CD14-positive monocyte (primary cell): ENCODE measurements around the gene LCOR. TPM values are rescaled to one million over a fixed set of nuclear protein-coding genes. Genes with fewer than 3 reads are reported as not detected.
A peak's percentile ranks its signal among the peaks of the same experiment; 100 is the strongest.

ENCODE experiments used
- DNase-seq, 3 donors: peaks; one replicate each; pipeline ENCODE4 v3.0.0-alpha.2; 2011 to 2022
- H2AFZ ChIP-seq: 2 replicates; pipeline ENCODE4 v1.6.0; 2012; ENCODE audit warnings: mild to moderate bottlenecking, low read depth, low read length, inconsistent platforms; ENCODE audit not compliant: insufficient read depth, poor library complexity, severe bottlenecking
- H3K27ac ChIP-seq, 2 donors: 1 replicate in 1 of 2; 2 replicates in 1 of 2; pipeline ENCODE4 v1.5.1; 2012 to 2013; ENCODE audit warnings: low read length in 2 of 2, control low read depth in 1 of 2, inconsistent platforms in 1 of 2, low read depth in 1 of 2, mild to moderate bottlenecking in 1 of 2
- H3K27me3 ChIP-seq, 2 donors: one replicate each; pipeline versions ENCODE4 v1.6.0 to v1.6.1; 2011 to 2013; ENCODE audit warnings: low read length in 2 of 2; ENCODE audit not compliant: control insufficient read depth in 2 of 2, insufficient read depth in 2 of 2
- H3K36me3 ChIP-seq, 2 donors: replicated peaks in 1 of 2; 1 replicate in 1 of 2; 2 replicates in 1 of 2; pipeline versions ENCODE4 v1.5.1 to v1.6.1; 2012 to 2013; ENCODE audit warnings: low read length in 2 of 2, control low read depth in 1 of 2, inconsistent platforms in 1 of 2, mild to moderate bottlenecking in 1 of 2; ENCODE audit not compliant: insufficient read depth in 2 of 2, control insufficient read depth in 1 of 2
- H3K4me1 ChIP-seq, 2 donors: 1 replicate in 1 of 2; 2 replicates in 1 of 2; pipeline versions ENCODE4 v1.5.1 to v1.6.1; 2012 to 2013; ENCODE audit warnings: low read length in 2 of 2, control low read depth in 1 of 2, inconsistent platforms in 1 of 2, mild to moderate bottlenecking in 1 of 2, moderate library complexity in 1 of 2; ENCODE audit not compliant: insufficient read depth in 2 of 2, control insufficient read depth in 1 of 2
- H3K4me2 ChIP-seq: replicated peaks from 2 replicates; pipeline ENCODE3; 2012; ENCODE audit warnings: low read length, moderate library complexity, mild to moderate bottlenecking; ENCODE audit not compliant: poor library complexity, severe bottlenecking; ENCODE audit errors: extremely low read depth
- H3K4me3 ChIP-seq, 3 experiments: fragments of 200-600 bp in 1 of 3; sonication (generic) in 1 of 3; replicated peaks in 1 of 3; 1 replicate in 2 of 3; 2 replicates in 1 of 3; pipeline ENCODE4 v1.5.1; 2011 to 2013; ENCODE audit warnings: low read length in 3 of 3, mild to moderate bottlenecking in 3 of 3, control low read depth in 2 of 3, low read depth in 2 of 3, inconsistent platforms in 1 of 3, moderate library complexity in 1 of 3
- H3K79me2 ChIP-seq: 2 replicates; pipeline ENCODE4 v1.6.0; 2012; ENCODE audit warnings: mild to moderate bottlenecking, control low read depth, inconsistent platforms, low read length, moderate library complexity; ENCODE audit not compliant: insufficient read depth
- H3K9ac ChIP-seq: 2 replicates; pipeline ENCODE4 v1.6.0; 2017; ENCODE audit warnings: low read length, mild to moderate bottlenecking; ENCODE audit not compliant: insufficient read depth, poor library complexity, severe bottlenecking
- H3K9me3 ChIP-seq, 2 donors: replicated peaks in 1 of 2; 1 replicate in 1 of 2; 2 replicates in 1 of 2; pipeline versions ENCODE4 v1.5.1 to v1.6.1; 2012 to 2013; ENCODE audit warnings: low read length in 2 of 2, control low read depth in 1 of 2; ENCODE audit not compliant: control insufficient read depth in 1 of 2, insufficient read depth in 1 of 2
- H4K20me1 ChIP-seq: 2 replicates; pipeline ENCODE4 v1.6.0; 2012; ENCODE audit warnings: mild to moderate bottlenecking, low read length, control low read depth, moderate library complexity; ENCODE audit not compliant: insufficient read depth
- H3K27ac Mint-ChIP-seq, 7 donors: one replicate each; pipeline ENCODE4 v1.8.0; 2020; ENCODE audit warnings: mild to moderate bottlenecking in 7 of 7, mixed read lengths in 7 of 7, moderate library complexity in 6 of 7, inconsistent platforms in 2 of 7
- H3K27me3 Mint-ChIP-seq, 3 donors: one replicate each; pipeline ENCODE4 v1.8.0; 2021 to 2022; ENCODE audit warnings: low read depth in 3 of 3, mild to moderate bottlenecking in 3 of 3, mixed read lengths in 3 of 3, moderate library complexity in 3 of 3, inconsistent platforms in 1 of 3
- H3K36me3 Mint-ChIP-seq, 2 donors: one replicate each; pipeline ENCODE4 v1.8.0; 2020; ENCODE audit warnings: mixed read lengths in 2 of 2, inconsistent platforms in 1 of 2, mild to moderate bottlenecking in 1 of 2
- H3K4me1 Mint-ChIP-seq: one replicate; pipeline ENCODE4 v1.8.0; 2020; ENCODE audit warnings: mild to moderate bottlenecking, mixed read lengths
- H3K4me3 Mint-ChIP-seq, 2 donors: one replicate each; pipeline ENCODE4 v1.8.0; 2020; ENCODE audit warnings: mild to moderate bottlenecking in 2 of 2, mixed read lengths in 2 of 2, moderate library complexity in 1 of 2
- H3K9me3 Mint-ChIP-seq, 7 donors: one replicate each; pipeline ENCODE4 v1.8.0; 2020 to 2022; ENCODE audit warnings: mixed read lengths in 7 of 7, mild to moderate bottlenecking in 6 of 7, moderate library complexity in 6 of 7, inconsistent platforms in 2 of 7
- CTCF ChIP-seq: fragments of 200-600 bp; IDR thresholded peaks from one replicate; pipeline ENCODE4 v1.8.0; 2022; ENCODE audit warnings: antibody characterized with exemption, mild to moderate bottlenecking
- WGBS: methylation state at CpG from one replicate; pipeline ENCODE4 v1.1.5; 2013; ENCODE audit warnings: missing lambda C conversion rate; ENCODE audit not compliant: insufficient coverage; 5-methylcytosine and 5-hydroxymethylcytosine counted together
- intact Hi-C, 2 donors: fragments of 100-400 bp; cut with micrococcal nuclease; formaldehyde crosslinking; loops; one replicate each; pipeline versions ENCODE4 v1.15.0 to v1.15.1; 2023
- polyA plus RNA-seq, 3 donors: library from polyadenylated mRNA; depleted of rRNA in 1 of 3; unstranded in 2 of 3; stranded (reverse) in 1 of 3; fragments of 300-500 nt in 2 of 3; fragments of >200 nt in 1 of 3; fragmentation: Illumina TruSeq in 2 of 3; gene quantifications; 1 replicate in 2 of 3; 2 replicates in 1 of 3; pipeline ENCODE4 v1.2.3, GENCODE V29; 2012 to 2021

The LCOR gene
- polyA plus RNA-seq, 3 donors: 5.7 to 11.8 (median 10.0) TPM

- no peak overlapping the region for H3K27ac ChIP-seq
- no peak overlapping the region for H3K9ac ChIP-seq
- no peak overlapping the region for H3K4me3 ChIP-seq
- no peaks in the 10 kb centered on the region for H3K4me1 ChIP-seq
- no peak overlapping the region for H2AFZ ChIP-seq
- H3K27me3 Mint-ChIP-seq: peaks cover 0 to 7% (median 0%) of the 10 kb centered on the region in 3 donors
- H3K36me3 Mint-ChIP-seq: no peaks in the 10 kb centered on the region
- H3K4me1 Mint-ChIP-seq: peaks cover 15% of the 10 kb centered on the region
- intact Hi-C loops: no loop called here
- H3K9me3 Mint-ChIP-seq: no peaks in the 10 kb centered on the region
- no peak for DNase-seq
- H4K20me1 ChIP-seq: no peaks in the 10 kb centered on the region
- no peaks in the 10 kb centered on the region for H3K79me2 ChIP-seq
- WGBS: 100% methylated on average over 1 of the region's 12 CpGs
- H3K4me3 Mint-ChIP-seq: no peak overlapping the region
- H3K27me3 ChIP-seq: no peaks in the 10 kb centered on the region
- H3K36me3 ChIP-seq: no peaks in the 10 kb centered on the region
- no peaks in the 10 kb centered on the region for H3K9me3 ChIP-seq
- no peak for TF ChIP-seq CTCF
- no peak overlapping the region for H3K4me2 ChIP-seq
- H3K27ac Mint-ChIP-seq: no peak overlapping the region
Observed at GRCh38 chr10:97019213-97019844, 187.2 kb downstream of the LCOR start.

GRCh38 chr10:97020452-97021400 is 188.6 kb downstream of the LCOR start:
- intact Hi-C loops: loop anchor here in 1 of 2 donors (5.0 kb wide), 1 partner anchor 383 kb away; no protein-coding TSS in a partner anchor
- Mint-ChIP-seq H3K9me3 (no peaks in the 10 kb centered on the region), H3K27ac (peak overlapping the region in 1 of 7 donors; percentile 41), H3K27me3 (peaks cover 0 to 7% (median 0%) of the 10 kb centered on the region in 3 donors), H3K36me3 (no peaks in the 10 kb centered on the region), H3K4me1 (peaks cover 15% of the 10 kb centered on the region), H3K4me3 (no peak overlapping the region)
- no peak for DNase-seq
- Histone ChIP-seq H3K9ac (no peak overlapping the region), H3K4me3 (no peak overlapping the region), H2AFZ (no peak overlapping the region), H3K27ac (no peak overlapping the region), H3K79me2 (no peaks in the 10 kb centered on the region), H3K9me3 (no peaks in the 10 kb centered on the region), H4K20me1 (no peaks in the 10 kb centered on the region), H3K36me3 (no peaks in the 10 kb centered on the region), H3K27me3 (no peaks in the 10 kb centered on the region), H3K4me1 (no peaks in the 10 kb centered on the region), H3K4me2 (no peak overlapping the region)
- no peak for TF ChIP-seq CTCF
- 95% methylated on average over 21 of the region's 25 CpGs for WGBS
